HepG2 (cell line): ENCODE results near the gene EXOC6B. TPM values are rescaled to one million over a fixed set of nuclear protein-coding genes. Genes with fewer than 3 reads are reported as not detected.
A peak's percentile ranks its signal among the peaks of the same experiment; 100 is the strongest.

ENCODE experiments used
- ATAC-seq: fragments of 200-7000 bp; cut with Tn5 transposase; 3 replicates; pipeline ENCODE4 v1.9.1; 2020; ENCODE audit warnings: mild to moderate bottlenecking, moderate library complexity
- BruUV-seq: library from RNA; stranded (reverse); fragments of 400-500 nt; replicated peaks from 2 replicates; lab custom pipeline; 2021; lab: Mats Ljungman, UMichigan
- CTCF ChIA-PET: fragments of 300-600 bp; formaldehyde crosslinking; extraction: SDS; loops from one replicate; lab custom pipeline; 2021; ENCODE audit warnings: low total read pairs, inconsistent platforms, low intra/inter-chr PET ratio; lab: Yijun Ruan, JAX
- POLR2A ChIA-PET: fragments of 350-600 bp; sonication (Branson Sonifier 250); formaldehyde crosslinking; loops from one replicate; lab custom pipeline; 2020; ENCODE audit warnings: antibody characterized with exemption, inconsistent platforms; lab: Yijun Ruan, JAX
- DNase-seq: peaks from one replicate; pipeline ENCODE4 v3.0.0-alpha.2; 2015; ENCODE audit warnings: low spot score
- FAIRE-seq: peaks from 3 replicates; lab custom pipeline; 2011; peaks lifted over from hg19 to GRCh38; lab: Jason Lieb, UNC
- H2AFZ ChIP-seq: one replicate; pipeline ENCODE4 v1.6.1; 2011; ENCODE audit warnings: low read length, inconsistent platforms
- H3K27ac ChIP-seq: fragments of 300-600 bp; 3 replicates; pipeline ENCODE4 v1.8.0; 2011; ENCODE audit warnings: mixed run types, mild to moderate bottlenecking, mixed read lengths, low read length, inconsistent platforms; ENCODE audit not compliant: insufficient read depth; ENCODE audit errors: extremely low read length
- H3K27me3 ChIP-seq, 2 experiments: fragments of 200-600 bp in 1 of 2; 2 replicates in 1 of 2; 3 replicates in 1 of 2; pipeline versions ENCODE4 v1.6.0 to v1.8.0; 2011; ENCODE audit warnings: low read length in 2 of 2, mild to moderate bottlenecking in 2 of 2, moderate library complexity in 2 of 2, inconsistent platforms in 1 of 2; ENCODE audit not compliant: insufficient read depth in 2 of 2, control insufficient read depth in 1 of 2
- H3K36me3 ChIP-seq, 2 experiments: fragments of 200-600 bp in 1 of 2; replicated peaks in 1 of 2; 2 replicates in 1 of 2; 3 replicates in 1 of 2; pipeline versions ENCODE4 v1.5.1 to v1.8.0; 2011; ENCODE audit warnings: low read length in 2 of 2, inconsistent platforms in 1 of 2; ENCODE audit not compliant: insufficient read depth in 2 of 2, control insufficient read depth in 1 of 2
- H3K4me1 ChIP-seq: 2 replicates; pipeline ENCODE4 v1.5.1; 2012; ENCODE audit warnings: low read length, inconsistent platforms; ENCODE audit not compliant: insufficient read depth
- H3K4me2 ChIP-seq: 2 replicates; pipeline ENCODE4 v1.6.0; 2011; ENCODE audit warnings: low read depth, low read length, inconsistent platforms
- H3K4me3 ChIP-seq, 3 experiments: fragments of 200-600 bp in 1 of 3; sonication (generic), shearing (Covaris generic) in 1 of 3; replicated peaks in 1 of 3; 2 replicates each; pipeline ENCODE4 v1.5.1; 2011 to 2016; ENCODE audit warnings: low read length in 3 of 3, inconsistent platforms in 2 of 3, low read depth in 2 of 3, mild to moderate bottlenecking in 2 of 3, control low read depth in 1 of 3, mixed read lengths in 1 of 3; ENCODE audit not compliant: insufficient read depth in 1 of 3
- H3K79me2 ChIP-seq: one replicate; pipeline ENCODE4 v1.6.1; 2011; ENCODE audit warnings: low read length, inconsistent platforms; ENCODE audit not compliant: insufficient read depth
- H3K9ac ChIP-seq: 2 replicates; pipeline ENCODE4 v1.6.0; 2011; ENCODE audit warnings: mild to moderate bottlenecking, low read depth, low read length, inconsistent platforms; ENCODE audit not compliant: insufficient read depth
- H3K9me3 ChIP-seq: 2 replicates; pipeline ENCODE4 v1.5.1; 2012; ENCODE audit warnings: mild to moderate bottlenecking, low read length
- H4K20me1 ChIP-seq: 2 replicates; pipeline ENCODE4 v1.6.0; 2011; ENCODE audit warnings: inconsistent platforms, mild to moderate bottlenecking, low read length, moderate library complexity; ENCODE audit not compliant: insufficient read depth
- CEBPB ChIP-seq: IDR thresholded peaks from 2 replicates; pipeline ENCODE4 v1.6.1; 2011; ENCODE audit warnings: low read depth, low read length, improper control_type of control experiment, borderline replicate concordance
- CEBPG ChIP-seq: IDR thresholded peaks from 2 replicates; pipeline ENCODE4 v1.6.1; 2016
- CHCHD3 ChIP-seq: sonication (generic); formaldehyde crosslinking; IDR thresholded peaks from 2 replicates; pipeline ENCODE4 v1.8.0; 2022; ENCODE audit warnings: mild to moderate bottlenecking, missing genetic modification reagents, moderate library complexity
- CTCF ChIP-seq: sonication (generic); formaldehyde crosslinking; IDR thresholded peaks from 2 replicates; pipeline ENCODE4 v1.5.0; 2020; ENCODE audit warnings: mild to moderate bottlenecking, missing genetic modification reagents, moderate library complexity
- FOXA1 ChIP-seq, 2 experiments: fragments of 450-650 bp in 1 of 2; sonication (generic) in 1 of 2; formaldehyde crosslinking in 1 of 2; IDR thresholded peaks; 2 replicates each; pipeline versions ENCODE4 v1.4.0 to v1.6.1; 2016 to 2020; ENCODE audit warnings: missing genetic modification reagents in 1 of 2
- NFYB ChIP-seq: sonication (generic); formaldehyde crosslinking; IDR thresholded peaks from 2 replicates; pipeline ENCODE4 v1.4.0; 2020; ENCODE audit warnings: missing genetic modification reagents
- PITX1 ChIP-seq: sonication (generic); formaldehyde crosslinking; IDR thresholded peaks from 2 replicates; pipeline ENCODE4 v1.5.1; 2020; ENCODE audit warnings: mild to moderate bottlenecking, missing genetic modification reagents
- TEAD3 ChIP-seq: optimal IDR thresholded peaks from 2 replicates; pipeline ENCODE3; 2016; ENCODE audit warnings: borderline replicate concordance
- ZBTB1 ChIP-seq: sonication (generic); formaldehyde crosslinking; IDR thresholded peaks from 2 replicates; pipeline ENCODE4 v1.4.0; 2020; ENCODE audit warnings: missing genetic modification reagents, borderline replicate concordance
- ZMYM4 ChIP-seq: sonication (generic); formaldehyde crosslinking; IDR thresholded peaks from 2 replicates; pipeline ENCODE4 v1.8.1; 2023; ENCODE audit warnings: mild to moderate bottlenecking, missing genetic modification reagents
- ZNF207 ChIP-seq: fragments of 450-650 bp; IDR thresholded peaks from 2 replicates; pipeline ENCODE4 v1.6.1; 2016; ENCODE audit warnings: antibody characterized with exemption, borderline replicate concordance
- ZNF281 ChIP-seq: sonication (generic); formaldehyde crosslinking; IDR thresholded peaks from 2 replicates; pipeline ENCODE4 v1.4.0; 2020; ENCODE audit warnings: missing genetic modification reagents, borderline replicate concordance
- ZNF292 ChIP-seq: sonication (generic); formaldehyde crosslinking; IDR thresholded peaks from 2 replicates; pipeline ENCODE4 v1.8.1; 2022; ENCODE audit warnings: mild to moderate bottlenecking, low read depth, missing genetic modification reagents, borderline replicate concordance
- ZNF3 ChIP-seq: IDR thresholded peaks from 2 replicates; pipeline ENCODE4 v1.7.0; 2017; ENCODE audit warnings: inconsistent platforms
- ZNF510 ChIP-seq: sonication (generic); formaldehyde crosslinking; IDR thresholded peaks from 2 replicates; pipeline ENCODE4 v1.4.0; 2020; ENCODE audit warnings: low read depth, mild to moderate bottlenecking, missing genetic modification reagents
- ZNF644 ChIP-seq: IDR thresholded peaks from 2 replicates; pipeline ENCODE4 v1.6.1; 2016; ENCODE audit warnings: low read depth
- WGBS: methylation state at CpG from one replicate; pipeline ENCODE4 v1.1.6; 2017; ENCODE audit warnings: low lambda C conversion rate; 5-methylcytosine and 5-hydroxymethylcytosine counted together
- in situ Hi-C: cut with HindIII; loops from 2 replicates; pipeline ENCODE4 v1.10.0; 2017; ENCODE audit warnings: low pct_unique_long_range_greater_than_20kb; ENCODE audit not compliant: extremely low pct_ligation_motif_present
- intact Hi-C: fragments of 100-400 bp; cut with micrococcal nuclease; formaldehyde crosslinking; loops from one replicate; pipeline ENCODE4 v1.10.0; 2022; ENCODE audit not compliant: unreplicated experiment
- polyA plus RNA-seq, 8 experiments: library from polyadenylated mRNA; depleted of rRNA in 3 of 8; stranded (reverse) in 7 of 8; unstranded in 1 of 8; fragments of >200 nt; fragmentation: Illumina TruSeq in 4 of 8; extraction: Trizol in 4 of 8; gene quantifications; 2 replicates each; pipeline versions ENCODE4 v1.2.1 to v1.2.3, GENCODE V29; 2011 to 2016; ENCODE audit warnings: low read depth in 4 of 8, missing spikeins in 1 of 8, mixed read lengths in 1 of 8; ENCODE audit not compliant: insufficient read depth in 1 of 8
- total RNA-seq, 5 experiments: library from RNA; depleted of rRNA; stranded (reverse); fragments of >200 nt; fragmentation: Illumina TruSeq; extraction: Trizol; gene quantifications; 2 replicates each; pipeline ENCODE4 v1.2.3, GENCODE V29; 2016; ENCODE audit warnings: low read depth in 1 of 5
- TF ChIP-seq, protein P1 (sequence below): sonication (generic); formaldehyde crosslinking; IDR thresholded peaks from 2 replicates; pipeline ENCODE4 v1.5.0; 2020; ENCODE audit warnings: missing genetic modification reagents

EXOC6B gene
- total and polyA plus RNA-seq, 2 of the 13 experiments (the other 11 are each of a cell fraction or from before 2014, with no cell fraction given): 9.1 to 15.9 TPM

GRCh38 chr2:72367530-72368225, 458.2 kb downstream of the EXOC6B start:
- 68% methylated on average over 5 of the region's 5 CpGs for whole genome bisulfite sequencing
- Histone ChIP-seq H3K79me2 (no peaks in the 10 kb centered on the region), H2AFZ (no peak overlapping the region), H3K27ac (no peak overlapping the region), H3K27me3 (no peaks in the 10 kb centered on the region), H3K4me1 (no peaks in the 10 kb centered on the region), H3K36me3 (no peaks in the 10 kb centered on the region), H4K20me1 (no peaks in the 10 kb centered on the region), H3K4me3 (no peak overlapping the region), H3K4me2 (no peak overlapping the region), H3K9me3 (no peaks in the 10 kb centered on the region), H3K9ac (no peak overlapping the region)
- ChIA-PET CTCF (no interaction called here), POLR2A (no interaction called here)
- ATAC-seq (peak; percentile 91), FAIRE-seq (no peak), DNase-seq (peak; percentile 76)
- in situ Hi-C loops: no loop called here
- intact Hi-C loops: no loop called here
- BruUV-seq: no TSS peak
- TF ChIP-seq ZNF207: no peak
- TF ChIP-seq CTCF (CRISPR knock-in tag): 0 out of 2 replicates have a peak, but pooled peaks have one; percentile 38
- TF ChIP-seq FOXA1 (IDR thresholded peaks at IDR 0.05): no peak
- peak; percentile 51; the same call in 1 of the 2 replicates for TF ChIP-seq FOXA1 (CRISPR knock-in tag; IDR thresholded peaks at IDR 0.05)
- peak; percentile 35; the same call in 1 of the 2 replicates for TF ChIP-seq CEBPG (CRISPR knock-in tag)
- no peak for TF ChIP-seq ZNF510 (CRISPR knock-in tag)
- 0 out of 2 replicates have a peak, but pooled peaks have one; percentile 25 for TF ChIP-seq ZNF644 (CRISPR knock-in tag)
- TF ChIP-seq PITX1: peak; percentile 67; the same call in 1 of the 2 replicates
- peak; percentile 64 for TF ChIP-seq TEAD3 (CRISPR knock-in tag)
- no peak for TF ChIP-seq NFYB
- TF ChIP-seq ZBTB1: no peak
- peak; percentile 49; the same call in 1 of the 2 replicates for TF ChIP-seq ZMYM4
- TF ChIP-seq, protein P1, sequence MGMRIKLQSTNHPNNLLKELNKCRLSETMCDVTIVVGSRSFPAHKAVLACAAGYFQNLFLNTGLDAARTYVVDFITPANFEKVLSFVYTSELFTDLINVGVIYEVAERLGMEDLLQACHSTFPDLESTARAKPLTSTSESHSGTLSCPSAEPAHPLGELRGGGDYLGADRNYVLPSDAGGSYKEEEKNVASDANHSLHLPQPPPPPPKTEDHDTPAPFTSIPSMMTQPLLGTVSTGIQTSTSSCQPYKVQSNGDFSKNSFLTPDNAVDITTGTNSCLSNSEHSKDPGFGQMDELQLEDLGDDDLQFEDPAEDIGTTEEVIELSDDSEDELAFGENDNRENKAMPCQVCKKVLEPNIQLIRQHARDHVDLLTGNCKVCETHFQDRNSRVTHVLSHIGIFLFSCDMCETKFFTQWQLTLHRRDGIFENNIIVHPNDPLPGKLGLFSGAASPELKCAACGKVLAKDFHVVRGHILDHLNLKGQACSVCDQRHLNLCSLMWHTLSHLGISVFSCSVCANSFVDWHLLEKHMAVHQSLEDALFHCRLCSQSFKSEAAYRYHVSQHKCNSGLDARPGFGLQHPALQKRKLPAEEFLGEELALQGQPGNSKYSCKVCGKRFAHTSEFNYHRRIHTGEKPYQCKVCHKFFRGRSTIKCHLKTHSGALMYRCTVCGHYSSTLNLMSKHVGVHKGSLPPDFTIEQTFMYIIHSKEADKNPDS (CRISPR knock-in tag): no peak
- peak; percentile 32; the same call in 1 of the 2 replicates for TF ChIP-seq ZNF281
- TF ChIP-seq ZNF292: no peak
- no peak for TF ChIP-seq CHCHD3 (CRISPR knock-in tag)
- TF ChIP-seq ZNF3 (CRISPR knock-in tag): no peak
- peak; percentile 43; the same call in 1 of the 2 replicates for TF ChIP-seq CEBPB
